Epithelial cell of proximal tubule (primary cell): ENCODE results near the gene ENOSF1. TPM values are rescaled to one million over a fixed set of nuclear protein-coding genes. Genes with fewer than 3 reads are reported as not detected.
"Not testable (repeated sequence)": the region's sequence is repeated elsewhere in the genome, so short reads cannot be mapped to it uniquely, and the experiment has no call there.

ENCODE experiments used
- DNase-seq: peaks from one replicate; pipeline ENCODE4 v3.0.0-alpha.2; 2011; ENCODE audit warnings: low read depth
- H3K4me3 ChIP-seq: 2 replicates; pipeline ENCODE4 v1.5.1; 2011; ENCODE audit warnings: low read depth, mild to moderate bottlenecking, low read length
- CTCF ChIP-seq: conservative IDR thresholded peaks from 2 replicates; pipeline ENCODE4 v1.5.1; 2012; ENCODE audit warnings: low read depth, mild to moderate bottlenecking, low read length
- total RNA-seq: library from RNA; depleted of rRNA; stranded (reverse); fragments of >200 nt; gene quantifications from 2 replicates; pipeline ENCODE4 v1.2.3, GENCODE V29; 2015

ENOSF1 gene
- total RNA-seq: 28.0 and 32.3 TPM in 2 replicates

DNA sequence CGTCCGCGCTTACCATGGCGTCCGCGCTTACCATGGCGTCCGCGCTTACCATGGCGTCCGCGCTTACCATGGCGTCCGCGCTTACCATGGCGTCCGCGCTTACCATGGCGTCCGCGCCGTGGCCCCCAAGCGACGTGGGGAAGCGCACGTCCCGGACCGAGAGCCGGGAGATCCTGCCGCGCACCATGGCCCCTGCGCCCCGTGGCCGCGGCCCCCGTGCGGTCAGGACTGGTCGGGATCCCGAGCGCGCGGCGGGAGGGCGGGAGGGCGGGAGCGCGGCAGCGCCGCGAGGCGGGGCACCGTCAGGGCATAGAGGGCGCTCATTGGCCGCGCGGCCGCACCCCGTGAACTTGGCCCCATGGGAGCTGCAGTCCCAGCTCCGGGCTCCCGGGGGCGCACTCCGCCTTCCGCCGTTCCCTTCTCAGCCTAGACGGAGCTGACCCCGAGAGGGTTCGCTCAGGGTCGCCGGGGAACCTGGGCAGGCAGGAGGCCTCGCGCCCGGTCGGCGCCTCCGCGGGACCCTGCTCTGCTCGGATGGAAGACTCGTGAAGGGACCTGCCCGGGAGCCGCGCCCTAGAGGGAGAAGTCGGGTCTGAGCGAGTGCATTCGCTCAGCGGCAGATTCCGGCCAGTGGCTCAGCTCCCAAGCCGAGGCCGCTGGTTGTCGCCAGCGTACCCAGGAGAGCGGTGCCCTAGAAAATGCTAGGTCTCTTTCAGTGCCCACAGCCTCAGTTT, at the start of gene ENOSF1:
TSS of gene ENOSF1 (minus strand) at position 230 of the 734 bp plus-strand sequence. CDS start at position 187, 43 bp downstream.
- DNase-seq: no peak
- TF ChIP-seq CTCF: peak; percentile 66
- peak within 1 kb of the TSS; percentile 95 for H3K4me3 ChIP-seq

DNA sequence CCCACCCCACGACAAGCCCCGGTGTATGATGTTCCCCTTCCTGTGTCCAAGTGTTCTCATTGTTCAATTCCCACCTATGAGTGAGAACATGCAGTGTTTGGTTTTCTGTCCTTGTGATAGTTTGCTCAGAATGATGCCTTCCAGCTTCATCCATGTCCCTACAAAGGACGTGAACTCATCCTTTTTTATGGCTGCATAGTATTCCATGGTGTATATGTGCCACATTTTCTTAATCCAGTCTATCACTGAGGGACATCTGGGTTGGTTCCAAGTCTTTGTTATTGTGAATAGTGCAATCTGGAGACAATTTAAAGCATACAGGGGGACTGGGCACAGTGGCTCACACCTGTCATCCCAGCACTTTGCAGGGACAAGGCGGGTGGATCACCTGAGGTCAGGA, 47.4 kb upstream of the ENOSF1 start:
- DNase-seq, H3K4me3 ChIP-seq: not testable (repeated sequence)

GRCh38 chr18:755506-755905, 43.1 kb upstream of the ENOSF1 start:
- TF ChIP-seq CTCF: no peak
- no peak overlapping the region for H3K4me3 ChIP-seq
- no peak for DNase-seq

GRCh38 chr18:754656-755055, 42.2 kb upstream of the ENOSF1 start:
- peak; percentile 12 for DNase-seq
- no peak overlapping the region for H3K4me3 ChIP-seq

DNA sequence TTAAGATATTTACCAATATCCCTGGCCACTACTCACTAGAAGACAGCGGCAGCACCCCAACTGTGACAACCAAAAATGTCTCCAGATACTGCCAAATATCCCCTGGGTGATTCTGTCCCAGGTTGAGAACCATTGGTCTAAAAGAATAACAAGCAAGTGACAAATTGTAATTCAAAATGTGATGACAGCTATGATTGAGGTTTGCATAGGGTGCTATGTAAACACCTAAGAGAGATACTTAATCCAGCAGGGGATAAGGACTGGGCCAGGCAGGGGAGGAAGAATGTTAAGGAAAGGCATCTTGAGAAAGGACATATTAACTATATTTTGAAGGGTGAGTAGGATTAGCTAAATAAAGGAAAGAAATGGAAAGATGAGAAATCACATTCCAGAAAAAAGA, 38.0 kb upstream of the ENOSF1 start:
- H3K4me3 ChIP-seq: no peak overlapping the region
- no peak for TF ChIP-seq CTCF
- no peak for DNase-seq

More at GRCh38 chr18:754656-755055, 42.2 kb upstream of the ENOSF1 start:
- no peak for TF ChIP-seq CTCF

DNA sequence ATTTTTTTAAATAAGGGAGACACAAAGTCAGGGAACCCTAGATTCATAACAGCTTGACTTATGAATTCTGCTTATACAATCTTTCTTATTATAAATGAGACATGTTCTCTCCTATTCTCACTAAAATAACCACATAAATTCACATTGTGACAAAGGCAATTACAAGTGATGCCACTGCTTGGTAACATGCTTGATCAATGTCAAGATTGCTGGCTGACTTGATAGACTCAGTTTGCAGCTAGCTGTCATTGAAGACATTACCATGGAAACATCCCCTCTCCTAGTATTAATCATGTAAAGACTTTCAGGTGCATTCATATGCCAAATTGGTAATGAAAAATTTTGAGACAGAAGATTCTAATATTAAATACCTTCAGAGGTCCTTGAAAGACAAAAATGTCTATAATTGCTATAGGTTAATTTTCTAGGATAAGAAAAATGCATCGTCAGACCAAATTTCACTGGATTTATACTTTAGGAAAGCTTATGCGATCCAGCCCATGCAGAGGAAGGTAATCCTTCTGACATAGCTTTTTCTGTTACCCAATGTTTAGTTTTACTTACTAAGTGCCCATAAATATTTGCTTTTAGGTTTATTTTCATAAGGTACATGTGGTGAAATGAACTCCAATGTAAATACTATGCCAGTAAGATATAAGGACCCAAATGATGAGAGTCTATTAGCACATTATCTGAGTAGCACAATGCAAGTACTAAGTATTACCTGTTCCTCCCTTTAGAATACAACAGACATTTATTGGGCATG, 32.6 kb upstream of the ENOSF1 start:
- no peak for TF ChIP-seq CTCF
- no peak overlapping the region for H3K4me3 ChIP-seq
- DNase-seq: no peak

- peak; percentile 12 for DNase-seq
- TF ChIP-seq CTCF: peak; percentile 74
- no peak overlapping the region for H3K4me3 ChIP-seq
Observed at GRCh38 chr18:741931-742512, 29.6 kb upstream of the ENOSF1 start.
